ENCODE data around the gene NUDT16L1.

DNA sequence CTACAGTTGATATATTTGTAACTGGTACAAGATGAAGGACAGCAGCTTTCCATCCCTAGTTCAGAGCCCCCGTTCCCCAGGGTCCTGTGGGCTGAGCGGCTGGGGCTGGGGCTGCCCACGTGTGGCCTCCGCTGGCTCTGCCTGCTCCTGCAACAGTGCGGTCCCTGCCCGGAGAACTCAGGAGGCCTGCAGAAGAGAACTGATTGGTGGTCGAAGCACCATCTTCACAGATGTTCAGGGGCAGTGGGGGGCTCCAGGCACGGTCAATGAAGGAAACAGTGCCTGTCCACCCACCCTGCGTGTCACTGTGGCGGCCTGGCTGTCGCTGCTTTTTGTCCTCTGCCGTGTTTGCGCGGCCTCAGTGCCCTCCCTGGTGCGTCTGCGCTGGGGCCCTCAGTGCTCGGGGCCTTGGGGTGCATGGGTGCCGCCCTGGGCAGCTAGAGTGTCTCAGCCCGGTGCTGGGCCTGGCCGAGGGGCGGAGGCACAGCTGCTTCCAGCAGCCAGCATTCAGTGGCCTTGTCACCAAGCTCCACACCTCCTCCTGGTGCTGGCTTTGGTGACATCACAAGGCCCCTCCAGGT is 4.2 kb upstream of the NUDT16L1 start:
- TF ChIP-seq, protein P1, sequence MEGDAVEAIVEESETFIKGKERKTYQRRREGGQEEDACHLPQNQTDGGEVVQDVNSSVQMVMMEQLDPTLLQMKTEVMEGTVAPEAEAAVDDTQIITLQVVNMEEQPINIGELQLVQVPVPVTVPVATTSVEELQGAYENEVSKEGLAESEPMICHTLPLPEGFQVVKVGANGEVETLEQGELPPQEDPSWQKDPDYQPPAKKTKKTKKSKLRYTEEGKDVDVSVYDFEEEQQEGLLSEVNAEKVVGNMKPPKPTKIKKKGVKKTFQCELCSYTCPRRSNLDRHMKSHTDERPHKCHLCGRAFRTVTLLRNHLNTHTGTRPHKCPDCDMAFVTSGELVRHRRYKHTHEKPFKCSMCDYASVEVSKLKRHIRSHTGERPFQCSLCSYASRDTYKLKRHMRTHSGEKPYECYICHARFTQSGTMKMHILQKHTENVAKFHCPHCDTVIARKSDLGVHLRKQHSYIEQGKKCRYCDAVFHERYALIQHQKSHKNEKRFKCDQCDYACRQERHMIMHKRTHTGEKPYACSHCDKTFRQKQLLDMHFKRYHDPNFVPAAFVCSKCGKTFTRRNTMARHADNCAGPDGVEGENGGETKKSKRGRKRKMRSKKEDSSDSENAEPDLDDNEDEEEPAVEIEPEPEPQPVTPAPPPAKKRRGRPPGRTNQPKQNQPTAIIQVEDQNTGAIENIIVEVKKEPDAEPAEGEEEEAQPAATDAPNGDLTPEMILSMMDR (IDR thresholded peaks at IDR 0.05): no peak
- TF ChIP-seq POLR2AphosphoS5 (IDR thresholded peaks at IDR 0.05): no peak
- TF ChIP-seq EP300 (IDR thresholded peaks at IDR 0.05): no peak
- no peak for TF ChIP-seq POLR2A (IDR thresholded peaks at IDR 0.05)
